OCI-LY3 (cell line): Measurements from ENCODE around the gene KIF3B.

Source experiments
- EZH2phosphoT487 ChIP-seq: fragments of 200-600 bp; shearing (Covaris generic); IDR thresholded peaks from 2 replicates; pipeline ENCODE4 v1.6.1; 2018; ENCODE audit warnings: antibody characterized with exemption, mixed run types, low read depth
- TF ChIP-seq, protein P1 (sequence below): fragments of 200-600, 300-600 bp; sonication (generic); IDR thresholded peaks from 2 replicates; pipeline ENCODE4 v1.5.1; 2014; ENCODE audit warnings: antibody characterized with exemption, low read length, low read depth

DNA sequence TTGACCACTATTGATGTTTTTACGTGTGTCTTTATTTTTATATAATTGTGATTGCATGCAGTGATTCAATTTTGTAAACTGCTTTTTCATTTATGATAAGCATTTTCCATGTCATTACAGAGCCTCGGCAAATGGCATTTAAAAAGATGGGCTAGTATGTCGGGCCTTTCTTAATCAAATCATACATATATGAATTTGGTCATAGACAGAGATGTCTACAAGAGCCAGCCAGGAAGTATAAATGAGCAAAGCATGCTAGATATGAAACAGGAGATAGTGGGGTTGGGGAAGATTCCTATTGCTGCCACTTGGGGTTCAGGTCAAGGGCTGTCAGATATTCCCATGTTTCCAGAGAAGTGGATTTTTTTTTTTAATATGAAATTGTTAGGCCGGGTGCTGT, 20.0 kb downstream of the KIF3B start:
- TF ChIP-seq, protein P1, sequence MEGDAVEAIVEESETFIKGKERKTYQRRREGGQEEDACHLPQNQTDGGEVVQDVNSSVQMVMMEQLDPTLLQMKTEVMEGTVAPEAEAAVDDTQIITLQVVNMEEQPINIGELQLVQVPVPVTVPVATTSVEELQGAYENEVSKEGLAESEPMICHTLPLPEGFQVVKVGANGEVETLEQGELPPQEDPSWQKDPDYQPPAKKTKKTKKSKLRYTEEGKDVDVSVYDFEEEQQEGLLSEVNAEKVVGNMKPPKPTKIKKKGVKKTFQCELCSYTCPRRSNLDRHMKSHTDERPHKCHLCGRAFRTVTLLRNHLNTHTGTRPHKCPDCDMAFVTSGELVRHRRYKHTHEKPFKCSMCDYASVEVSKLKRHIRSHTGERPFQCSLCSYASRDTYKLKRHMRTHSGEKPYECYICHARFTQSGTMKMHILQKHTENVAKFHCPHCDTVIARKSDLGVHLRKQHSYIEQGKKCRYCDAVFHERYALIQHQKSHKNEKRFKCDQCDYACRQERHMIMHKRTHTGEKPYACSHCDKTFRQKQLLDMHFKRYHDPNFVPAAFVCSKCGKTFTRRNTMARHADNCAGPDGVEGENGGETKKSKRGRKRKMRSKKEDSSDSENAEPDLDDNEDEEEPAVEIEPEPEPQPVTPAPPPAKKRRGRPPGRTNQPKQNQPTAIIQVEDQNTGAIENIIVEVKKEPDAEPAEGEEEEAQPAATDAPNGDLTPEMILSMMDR, result no peak
- TF ChIP-seq EZH2phosphoT487, result no peak
